ENCODE measurements around the gene SSH3.
"Not testable (repeated sequence)": the region's sequence is repeated elsewhere in the genome, so short reads cannot be mapped to it uniquely, and the experiment has no call there.

SSH3 gene

DNA sequence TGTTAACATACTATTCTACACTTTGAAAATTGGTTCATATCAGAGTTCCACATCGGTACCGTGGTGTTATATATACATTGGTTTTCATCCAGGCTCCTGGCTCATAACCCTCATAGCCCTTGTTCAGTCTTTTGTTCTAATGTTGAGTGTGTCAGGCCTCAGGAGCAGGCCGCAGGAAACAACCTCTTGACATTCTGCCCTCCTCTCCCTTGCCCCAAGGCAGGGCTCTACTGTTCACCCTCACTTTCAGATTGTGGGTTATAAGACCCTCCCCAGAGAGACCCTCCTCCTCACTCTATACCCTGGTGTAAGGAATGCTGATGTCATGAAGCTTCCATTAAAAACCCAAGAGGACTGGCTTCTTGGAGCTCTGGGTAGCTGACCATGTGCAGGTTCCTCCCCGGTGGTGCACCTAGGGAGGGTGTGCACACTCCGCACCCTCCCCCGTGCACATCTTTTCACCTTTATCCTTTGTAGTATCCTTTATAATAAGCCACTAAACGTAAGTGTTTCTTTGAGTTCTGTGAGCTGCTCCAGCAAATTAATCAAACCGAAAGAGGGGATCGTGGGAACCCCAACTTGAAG, 12.1 kb downstream of the SSH3 start:
- Histone ChIP-seq H3K36me3 (peaks cover 17% of the 10 kb centered on the region), H3K4me3 (ENCODE audit: low read depth in 1 of 2, low read length in 1 of 2) (no peak overlapping the region), H3K9me3 (no peaks in the 10 kb centered on the region), H3K27ac (no peak overlapping the region), H3K4me1 (ENCODE audit: control insufficient read depth in 1 of 2, insufficient read depth in 1 of 2, low read depth in 1 of 2, low read length in 1 of 2) (peaks cover 57 to 59% of the 10 kb centered on the region in 2 experiments), H3K27me3 (peaks cover 4% of the 10 kb centered on the region)
- no peak for TF ChIP-seq CTCF (IDR thresholded peaks at IDR 0.05)

GRCh38 chr11:67316882-67317204, 13.5 kb downstream of the SSH3 start:
- Histone ChIP-seq H3K9me3 (no peaks in the 10 kb centered on the region), H3K4me3 (ENCODE audit: low read depth in 1 of 2, low read length in 1 of 2) (peak overlapping the region; percentile 82 to 85), H3K36me3 (peaks cover 3% of the 10 kb centered on the region), H3K4me1 (ENCODE audit: control insufficient read depth in 1 of 2, insufficient read depth in 1 of 2, low read depth in 1 of 2, low read length in 1 of 2) (peaks cover 48 to 51% of the 10 kb centered on the region in 2 experiments), H3K27me3 (peaks cover 4% of the 10 kb centered on the region), H3K27ac (peak overlapping the region; percentile 89)
- TF ChIP-seq CTCF (IDR thresholded peaks at IDR 0.05), result no peak

- peaks cover 43 to 46% of the 10 kb centered on the region in 2 experiments for H3K4me1 ChIP-seq (ENCODE audit: control insufficient read depth in 1 of 2, insufficient read depth in 1 of 2, low read depth in 1 of 2, low read length in 1 of 2)
These were observed 14.0 kb downstream of the SSH3 start for GRCh38 chr11:67317205-67317887.

DNA sequence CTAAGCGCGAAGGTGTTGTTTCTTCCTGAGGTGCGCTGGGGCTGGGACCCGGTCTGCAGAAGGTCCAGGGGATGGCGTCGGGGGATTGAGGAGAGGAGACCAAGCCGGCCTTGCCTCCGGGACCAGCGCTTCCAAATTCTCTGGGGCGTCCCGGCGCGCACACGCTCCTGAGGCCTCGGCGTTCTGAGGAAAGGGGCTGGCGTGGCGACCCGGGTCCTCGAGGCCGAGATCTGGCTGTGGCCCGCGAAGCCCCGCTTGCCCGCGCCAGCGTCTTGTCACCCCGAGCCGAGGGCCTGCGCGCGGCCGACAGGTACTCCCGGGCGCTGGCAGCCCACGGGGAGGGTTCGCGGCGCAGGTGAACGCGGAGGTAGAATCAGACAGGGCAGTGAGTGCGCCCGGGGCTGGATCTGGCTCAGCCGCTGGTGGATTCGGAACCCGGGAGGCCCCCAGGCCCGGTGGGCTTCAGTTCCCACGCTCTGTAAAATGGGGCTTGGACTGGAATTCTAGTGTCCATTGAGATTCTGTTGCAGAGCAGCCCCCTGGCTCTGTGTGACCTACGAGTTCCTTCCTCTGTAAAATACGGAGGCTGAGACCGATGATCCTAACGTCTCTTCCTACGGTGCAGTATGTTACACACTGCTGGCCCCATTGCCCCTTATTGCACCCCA, 14.7 kb downstream of the SSH3 start:
- Histone ChIP-seq H3K9me3 (no peaks in the 10 kb centered on the region), H3K4me3 (ENCODE audit: low read depth in 1 of 2, low read length in 1 of 2) (peak overlapping the region; percentile 82 to 85), H3K4me1 (ENCODE audit: control insufficient read depth in 1 of 2, insufficient read depth in 1 of 2, low read depth in 1 of 2, low read length in 1 of 2) (peaks cover 36 to 39% of the 10 kb centered on the region in 2 experiments), H3K36me3 (no peaks in the 10 kb centered on the region), H3K27me3 (peaks cover 4% of the 10 kb centered on the region), H3K27ac (peak overlapping the region; percentile 89)
- no peak for TF ChIP-seq CTCF (IDR thresholded peaks at IDR 0.05)

More at GRCh38 chr11:67317205-67317887, 14.0 kb downstream of the SSH3 start:
- Histone ChIP-seq H3K27me3 (peaks cover 4% of the 10 kb centered on the region), H3K27ac (peak overlapping the region; percentile 89), H3K36me3 (no peaks in the 10 kb centered on the region), H3K9me3 (no peaks in the 10 kb centered on the region), H3K4me3 (ENCODE audit: low read depth in 1 of 2, low read length in 1 of 2) (peak overlapping the region; percentile 82 to 85)
- peak; percentile 98 for TF ChIP-seq CTCF (IDR thresholded peaks at IDR 0.05)

GRCh38 chr11:67318876-67319275, 15.5 kb downstream of the SSH3 start:
- peaks cover 27 to 31% of the 10 kb centered on the region in 2 experiments for H3K4me1 ChIP-seq (ENCODE audit: control insufficient read depth in 1 of 2, insufficient read depth in 1 of 2, low read depth in 1 of 2, low read length in 1 of 2)

GRCh38 chr11:67320011-67320410, 16.7 kb downstream of the SSH3 start:
- H3K36me3 ChIP-seq, result no peaks in the 10 kb centered on the region
- no peak overlapping the region for H3K27ac ChIP-seq
- no peak overlapping the region for H3K4me3 ChIP-seq (ENCODE audit: low read depth in 1 of 2, low read length in 1 of 2)

More at GRCh38 chr11:67318876-67319275, 15.5 kb downstream of the SSH3 start:
- not testable (repeated sequence) for H3K9me3 ChIP-seq; H3K4me3 ChIP-seq (ENCODE audit: low read depth in 1 of 2, low read length in 1 of 2); H3K36me3 ChIP-seq; H3K27ac ChIP-seq; H3K27me3 ChIP-seq

More at GRCh38 chr11:67320011-67320410, 16.7 kb downstream of the SSH3 start:
- H3K4me1 ChIP-seq (ENCODE audit: control insufficient read depth in 1 of 2, insufficient read depth in 1 of 2, low read depth in 1 of 2, low read length in 1 of 2), result peaks cover 18 to 22% of the 10 kb centered on the region in 2 experiments
- no peaks in the 10 kb centered on the region for H3K9me3 ChIP-seq
- no peak for TF ChIP-seq CTCF (IDR thresholded peaks at IDR 0.05)
- H3K27me3 ChIP-seq, result peaks cover 4% of the 10 kb centered on the region

Data from neutrophil (primary cell).